GM12878 (cell line): Measurements from ENCODE around the gene FYB1. TPM values are rescaled to one million over a fixed set of nuclear protein-coding genes. Genes with fewer than 3 reads are reported as not detected.

ENCODE experiments used
- ATAC-seq: fragments of 200-7000 bp; cut with Tn5 transposase; 3 replicates; pipeline ENCODE4 v1.9.1; 2020; ENCODE audit warnings: mild to moderate bottlenecking, moderate library complexity
- BruUV-seq: library from RNA; stranded (reverse); fragments of 400-500 nt; replicated peaks from 2 replicates; lab custom pipeline; 2021; lab: Mats Ljungman, UMichigan
- CTCF ChIA-PET: fragments of 300-600 bp; sonication (Branson Sonifier 250); formaldehyde crosslinking; extraction: SDS; loops from one replicate; lab custom pipeline; 2021; ENCODE audit warnings: inconsistent platforms; lab: Yijun Ruan, JAX
- POLR2A ChIA-PET: fragments of 350-600 bp; formaldehyde crosslinking; extraction: SDS; loops from one replicate; lab custom pipeline; 2021; ENCODE audit warnings: inconsistent platforms; lab: Charles Lee
- RAD21 ChIA-PET: fragments of 300-600 bp; sonication (Branson Sonifier 250); formaldehyde crosslinking; loops from one replicate; lab custom pipeline; 2023; ENCODE audit warnings: antibody characterized with exemption; ENCODE audit not compliant: unreplicated experiment; lab: Charles Lee
- SMC1A ChIA-PET: fragments of 300-600 bp; sonication (Branson Sonifier 250); formaldehyde crosslinking; loops from one replicate; lab custom pipeline; 2023; ENCODE audit not compliant: unreplicated experiment, uncharacterized antibody; lab: Charles Lee
- DNase-seq: peaks from one replicate; pipeline ENCODE4 v3.0.0-alpha.2; 2011; ENCODE audit warnings: low read depth, low spot score
- FAIRE-seq: peaks from 3 replicates; lab custom pipeline; 2011; peaks lifted over from hg19 to GRCh38; lab: Jason Lieb, UNC
- H2AFZ ChIP-seq: 2 replicates; pipeline ENCODE4 v1.6.0; 2011; ENCODE audit warnings: low read depth, low read length, control low read depth; ENCODE audit not compliant: control insufficient read depth
- H3K27ac ChIP-seq: 2 replicates; pipeline ENCODE4 v1.5.1; 2011; ENCODE audit warnings: control low read depth; ENCODE audit not compliant: control insufficient read depth, insufficient read depth
- H3K27me3 ChIP-seq, 2 experiments: replicated peaks in 1 of 2; 2 replicates each; pipeline versions ENCODE4 v1.6.0 to v1.6.1; 2011; ENCODE audit warnings: low read length in 1 of 2; ENCODE audit not compliant: control insufficient read depth in 2 of 2, insufficient read depth in 2 of 2
- H3K36me3 ChIP-seq, 2 experiments: 2 replicates each; pipeline ENCODE4 v1.5.1; 2011; ENCODE audit warnings: low read length in 1 of 2; ENCODE audit not compliant: control insufficient read depth in 2 of 2, insufficient read depth in 2 of 2
- H3K4me1 ChIP-seq: 2 replicates; pipeline ENCODE4 v1.6.1; 2011; ENCODE audit warnings: mild to moderate bottlenecking, low read length, moderate library complexity, mixed read lengths; ENCODE audit not compliant: control insufficient read depth, insufficient read depth
- H3K4me2 ChIP-seq: 2 replicates; pipeline ENCODE4 v1.6.0; 2011; ENCODE audit warnings: control low read depth; ENCODE audit not compliant: control insufficient read depth, insufficient read depth
- H3K4me3 ChIP-seq: fragments of 200-600 bp; sonication (generic); 2 replicates; pipeline ENCODE4 v1.5.1; 2016
- H3K79me2 ChIP-seq: 2 replicates; pipeline ENCODE4 v1.6.0; 2011; ENCODE audit warnings: low read length; ENCODE audit not compliant: control insufficient read depth, insufficient read depth
- H3K9ac ChIP-seq: 2 replicates; pipeline ENCODE4 v1.8.0; 2011; ENCODE audit warnings: low read length, control low read depth, mixed read lengths; ENCODE audit not compliant: control insufficient read depth, insufficient read depth
- H3K9me3 ChIP-seq: replicated peaks from 3 replicates; pipeline ENCODE4 v1.5.1; 2011; ENCODE audit warnings: mild to moderate bottlenecking, low read length; ENCODE audit not compliant: control insufficient read depth, insufficient read depth
- H4K20me1 ChIP-seq: 2 replicates; pipeline ENCODE4 v1.6.0; 2011; ENCODE audit not compliant: control insufficient read depth, insufficient read depth
- ATF7 ChIP-seq: fragments of 450-650 bp; IDR thresholded peaks from 2 replicates; pipeline ENCODE4 v1.6.1; 2016; ENCODE audit warnings: low read depth, mild to moderate bottlenecking
- BMI1 ChIP-seq: fragments of 450-650 bp; IDR thresholded peaks from 2 replicates; pipeline ENCODE4 v1.6.1; 2016; ENCODE audit warnings: mild to moderate bottlenecking, moderate library complexity, borderline replicate concordance
- BRCA1 ChIP-seq: IDR thresholded peaks from 2 replicates; pipeline ENCODE4 v1.6.1; 2011; ENCODE audit warnings: low read depth, low read length, improper control_type of control experiment
- CHD2 ChIP-seq: IDR thresholded peaks from 2 replicates; pipeline ENCODE4 v1.6.1; 2011; ENCODE audit warnings: low read depth, low read length, improper control_type of control experiment, borderline replicate concordance
- EED ChIP-seq: sonication (generic); IDR thresholded peaks from 2 replicates; pipeline ENCODE4 v1.6.1; 2016; ENCODE audit warnings: antibody characterized with exemption, low read depth
- EZH2 ChIP-seq: IDR thresholded peaks from 2 replicates; pipeline ENCODE4 v1.6.1; 2012; ENCODE audit warnings: low read depth, mild to moderate bottlenecking, control low read depth, inconsistent platforms, low read length, borderline replicate concordance; ENCODE audit not compliant: control insufficient read depth
- FOXM1 ChIP-seq: IDR thresholded peaks from 2 replicates; pipeline ENCODE4 v1.6.1; 2012; ENCODE audit warnings: low read depth, mild to moderate bottlenecking, inconsistent platforms, low read length, moderate library complexity
- IKZF1 ChIP-seq: fragments of 450-650 bp; conservative IDR thresholded peaks from 2 replicates; pipeline ENCODE4 v1.6.1; 2017; ENCODE audit warnings: antibody characterized with exemption, mild to moderate bottlenecking
- POU2F2 ChIP-seq: IDR thresholded peaks from 3 replicates; pipeline ENCODE4 v1.6.1; 2011; ENCODE audit warnings: low read depth, mild to moderate bottlenecking, low read length, borderline replicate concordance
- SREBF1 ChIP-seq: IDR thresholded peaks from 2 replicates; pipeline ENCODE4 v1.6.1; 2012; ENCODE audit warnings: mild to moderate bottlenecking, low read length
- TBL1XR1 ChIP-seq: IDR thresholded peaks from 2 replicates; pipeline ENCODE4 v1.6.1; 2012; ENCODE audit warnings: low read depth, low read length, improper control_type of control experiment
- ZNF24 ChIP-seq: fragments of 450-650 bp; IDR thresholded peaks from 2 replicates; pipeline ENCODE4 v1.6.1; 2017; ENCODE audit warnings: antibody characterized with exemption, mild to moderate bottlenecking
- WGBS: methylation state at CpG from one replicate; pipeline ENCODE4 v1.1.6; 2016; ENCODE audit warnings: low lambda C conversion rate; ENCODE audit not compliant: insufficient replicate concordance, insufficient coverage; ENCODE audit errors: missing lambda C conversion rate; 5-methylcytosine and 5-hydroxymethylcytosine counted together
- in situ Hi-C: fragments of 300-500 bp; cut with MboI; formaldehyde crosslinking; loops from 9 replicates; pipeline ENCODE4 v1.14.3; 2018; ENCODE audit warnings: mixed read lengths
- intact Hi-C: fragments of 100-400 bp; cut with micrococcal nuclease; formaldehyde crosslinking; loops from one replicate; pipeline ENCODE4 v1.14.2; 2022; ENCODE audit not compliant: unreplicated experiment
- polyA plus RNA-seq, 11 experiments: library from polyadenylated mRNA; depleted of rRNA in 4 of 11; unstranded in 6 of 11; stranded (reverse) in 5 of 11; fragments of >200 nt; fragmentation: Nextera tagmentation in 4 of 11; fragmentation: Illumina TruSeq in 1 of 11; extraction: Ambion mirVana in 4 of 11; extraction: Trizol in 1 of 11; gene quantifications; 1 replicate in 1 of 11; 2 replicates in 10 of 11; pipeline versions ENCODE4 v1.2.1 to v1.2.3, GENCODE V29; 2011 to 2016; ENCODE audit warnings: inconsistent platforms in 2 of 11, missing spikeins in 2 of 11, low read depth in 1 of 11
- total RNA-seq, 4 experiments: library from RNA; depleted of rRNA in 3 of 4; stranded (reverse); fragments of >200 nt in 3 of 4; fragmentation: Illumina TruSeq in 1 of 4; extraction: Trizol in 1 of 4; gene quantifications; 2 replicates each; pipeline versions ENCODE4 v1.2.1 to v1.2.3, GENCODE V29; 2013 to 2021
- TF ChIP-seq, protein P1 (sequence below): fragments of 450-650 bp; IDR thresholded peaks from 2 replicates; pipeline ENCODE4 v1.6.1; 2017; ENCODE audit warnings: mild to moderate bottlenecking
- TF ChIP-seq, protein P2 (sequence below): fragments of 450-650 bp; IDR thresholded peaks from 2 replicates; pipeline ENCODE4 v1.6.1; 2016; ENCODE audit warnings: mild to moderate bottlenecking
- TF ChIP-seq, protein P3 (sequence below): IDR thresholded peaks from 2 replicates; pipeline ENCODE4 v1.6.1; 2012; ENCODE audit warnings: low read length, inconsistent platforms
- TF ChIP-seq, protein P4 (sequence below): IDR thresholded peaks from 2 replicates; pipeline ENCODE4 v1.6.1; 2012; ENCODE audit warnings: mild to moderate bottlenecking, low read depth, low read length

The FYB1 gene
- total and polyA plus RNA-seq, 10 of the 15 experiments (the other 5 are each of a cell fraction or from before 2014, with no cell fraction given): 0.06 to 4.3 (median 0.25) TPM; not detected in 2

DNA sequence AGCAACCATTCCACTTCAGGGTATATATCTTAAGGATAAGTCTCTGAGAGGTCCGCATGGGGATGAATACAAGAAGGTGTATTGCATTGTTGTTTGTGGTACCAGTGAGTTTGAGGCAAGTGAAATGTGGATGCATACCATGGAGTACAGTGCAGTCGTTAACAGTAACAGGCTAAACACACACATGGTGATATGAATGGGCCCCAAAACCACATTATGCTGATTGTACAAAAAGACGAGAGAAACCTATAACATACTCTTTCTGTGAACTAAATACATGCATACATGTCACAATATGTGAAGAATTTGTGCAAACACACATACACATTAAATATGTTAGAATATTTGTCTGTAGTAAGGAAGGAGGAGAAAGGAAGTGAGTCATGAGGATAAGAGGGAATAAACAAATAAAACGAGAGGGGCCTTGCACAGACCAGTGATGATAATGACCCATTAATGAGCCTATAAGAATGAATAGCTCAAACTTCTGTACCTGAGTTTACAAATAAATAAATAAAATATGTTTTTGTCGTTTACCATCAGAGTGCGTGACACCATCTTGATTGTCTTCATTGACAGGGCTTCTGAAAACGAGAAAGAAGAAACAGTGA lies 78.7 kb downstream of the FYB1 start (continued):
- TF ChIP-seq, protein P1, sequence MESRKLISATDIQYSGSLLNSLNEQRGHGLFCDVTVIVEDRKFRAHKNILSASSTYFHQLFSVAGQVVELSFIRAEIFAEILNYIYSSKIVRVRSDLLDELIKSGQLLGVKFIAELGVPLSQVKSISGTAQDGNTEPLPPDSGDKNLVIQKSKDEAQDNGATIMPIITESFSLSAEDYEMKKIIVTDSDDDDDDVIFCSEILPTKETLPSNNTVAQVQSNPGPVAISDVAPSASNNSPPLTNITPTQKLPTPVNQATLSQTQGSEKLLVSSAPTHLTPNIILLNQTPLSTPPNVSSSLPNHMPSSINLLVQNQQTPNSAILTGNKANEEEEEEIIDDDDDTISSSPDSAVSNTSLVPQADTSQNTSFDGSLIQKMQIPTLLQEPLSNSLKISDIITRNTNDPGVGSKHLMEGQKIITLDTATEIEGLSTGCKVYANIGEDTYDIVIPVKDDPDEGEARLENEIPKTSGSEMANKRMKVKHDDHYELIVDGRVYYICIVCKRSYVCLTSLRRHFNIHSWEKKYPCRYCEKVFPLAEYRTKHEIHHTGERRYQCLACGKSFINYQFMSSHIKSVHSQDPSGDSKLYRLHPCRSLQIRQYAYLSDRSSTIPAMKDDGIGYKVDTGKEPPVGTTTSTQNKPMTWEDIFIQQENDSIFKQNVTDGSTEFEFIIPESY: no peak

DNA sequence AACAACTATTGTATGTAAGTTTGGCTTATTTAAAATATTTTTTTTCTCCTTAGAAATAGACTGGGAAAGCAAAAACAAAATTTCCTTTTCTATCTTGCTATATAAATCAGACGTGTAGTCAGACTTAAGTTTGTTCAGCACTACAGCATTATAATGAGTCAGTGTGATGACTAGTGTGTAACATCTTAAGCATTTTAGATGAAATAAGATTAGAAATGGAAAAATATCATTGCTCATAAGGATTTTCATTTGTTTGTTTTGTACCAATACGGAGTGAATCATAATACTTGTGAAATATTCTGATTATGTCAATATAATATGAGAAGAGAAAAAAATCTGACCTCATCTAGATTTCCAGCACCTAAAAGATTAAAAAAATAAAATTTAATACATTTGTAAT lies 80.5 kb downstream of the FYB1 start:
- SMC1A ChIA-PET: no interaction called here
- TF ChIP-seq EED: no peak
- no peak for TF ChIP-seq BMI1
- no peak for TF ChIP-seq SREBF1
- no peak for TF ChIP-seq FOXM1
- no peak for TF ChIP-seq TBL1XR1
- TF ChIP-seq, protein P2, sequence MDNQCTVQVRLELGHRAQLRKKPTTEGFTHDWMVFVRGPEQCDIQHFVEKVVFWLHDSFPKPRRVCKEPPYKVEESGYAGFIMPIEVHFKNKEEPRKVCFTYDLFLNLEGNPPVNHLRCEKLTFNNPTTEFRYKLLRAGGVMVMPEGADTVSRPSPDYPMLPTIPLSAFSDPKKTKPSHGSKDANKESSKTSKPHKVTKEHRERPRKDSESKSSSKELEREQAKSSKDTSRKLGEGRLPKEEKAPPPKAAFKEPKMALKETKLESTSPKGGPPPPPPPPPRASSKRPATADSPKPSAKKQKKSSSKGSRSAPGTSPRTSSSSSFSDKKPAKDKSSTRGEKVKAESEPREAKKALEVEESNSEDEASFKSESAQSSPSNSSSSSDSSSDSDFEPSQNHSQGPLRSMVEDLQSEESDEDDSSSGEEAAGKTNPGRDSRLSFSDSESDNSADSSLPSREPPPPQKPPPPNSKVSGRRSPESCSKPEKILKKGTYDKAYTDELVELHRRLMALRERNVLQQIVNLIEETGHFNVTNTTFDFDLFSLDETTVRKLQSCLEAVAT: no peak
- no peak for TF ChIP-seq ZNF24
- TF ChIP-seq, protein P3, sequence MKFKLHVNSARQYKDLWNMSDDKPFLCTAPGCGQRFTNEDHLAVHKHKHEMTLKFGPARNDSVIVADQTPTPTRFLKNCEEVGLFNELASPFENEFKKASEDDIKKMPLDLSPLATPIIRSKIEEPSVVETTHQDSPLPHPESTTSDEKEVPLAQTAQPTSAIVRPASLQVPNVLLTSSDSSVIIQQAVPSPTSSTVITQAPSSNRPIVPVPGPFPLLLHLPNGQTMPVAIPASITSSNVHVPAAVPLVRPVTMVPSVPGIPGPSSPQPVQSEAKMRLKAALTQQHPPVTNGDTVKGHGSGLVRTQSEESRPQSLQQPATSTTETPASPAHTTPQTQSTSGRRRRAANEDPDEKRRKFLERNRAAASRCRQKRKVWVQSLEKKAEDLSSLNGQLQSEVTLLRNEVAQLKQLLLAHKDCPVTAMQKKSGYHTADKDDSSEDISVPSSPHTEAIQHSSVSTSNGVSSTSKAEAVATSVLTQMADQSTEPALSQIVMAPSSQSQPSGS: no peak
- TF ChIP-seq EZH2: no peak
- TF ChIP-seq CHD2: no peak
- TF ChIP-seq, protein P4, sequence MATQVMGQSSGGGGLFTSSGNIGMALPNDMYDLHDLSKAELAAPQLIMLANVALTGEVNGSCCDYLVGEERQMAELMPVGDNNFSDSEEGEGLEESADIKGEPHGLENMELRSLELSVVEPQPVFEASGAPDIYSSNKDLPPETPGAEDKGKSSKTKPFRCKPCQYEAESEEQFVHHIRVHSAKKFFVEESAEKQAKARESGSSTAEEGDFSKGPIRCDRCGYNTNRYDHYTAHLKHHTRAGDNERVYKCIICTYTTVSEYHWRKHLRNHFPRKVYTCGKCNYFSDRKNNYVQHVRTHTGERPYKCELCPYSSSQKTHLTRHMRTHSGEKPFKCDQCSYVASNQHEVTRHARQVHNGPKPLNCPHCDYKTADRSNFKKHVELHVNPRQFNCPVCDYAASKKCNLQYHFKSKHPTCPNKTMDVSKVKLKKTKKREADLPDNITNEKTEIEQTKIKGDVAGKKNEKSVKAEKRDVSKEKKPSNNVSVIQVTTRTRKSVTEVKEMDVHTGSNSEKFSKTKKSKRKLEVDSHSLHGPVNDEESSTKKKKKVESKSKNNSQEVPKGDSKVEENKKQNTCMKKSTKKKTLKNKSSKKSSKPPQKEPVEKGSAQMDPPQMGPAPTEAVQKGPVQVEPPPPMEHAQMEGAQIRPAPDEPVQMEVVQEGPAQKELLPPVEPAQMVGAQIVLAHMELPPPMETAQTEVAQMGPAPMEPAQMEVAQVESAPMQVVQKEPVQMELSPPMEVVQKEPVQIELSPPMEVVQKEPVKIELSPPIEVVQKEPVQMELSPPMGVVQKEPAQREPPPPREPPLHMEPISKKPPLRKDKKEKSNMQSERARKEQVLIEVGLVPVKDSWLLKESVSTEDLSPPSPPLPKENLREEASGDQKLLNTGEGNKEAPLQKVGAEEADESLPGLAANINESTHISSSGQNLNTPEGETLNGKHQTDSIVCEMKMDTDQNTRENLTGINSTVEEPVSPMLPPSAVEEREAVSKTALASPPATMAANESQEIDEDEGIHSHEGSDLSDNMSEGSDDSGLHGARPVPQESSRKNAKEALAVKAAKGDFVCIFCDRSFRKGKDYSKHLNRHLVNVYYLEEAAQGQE: no peak
- no peak for TF ChIP-seq BRCA1
- no peak for TF ChIP-seq POU2F2
- TF ChIP-seq IKZF1: no peak
- TF ChIP-seq ATF7: no peak

More for the DNA sequence above, 80.5 kb downstream of the FYB1 start:
- H3K4me1 ChIP-seq: no peaks in the 10 kb centered on the region
- H4K20me1 ChIP-seq: no peaks in the 10 kb centered on the region
- H3K27me3 ChIP-seq: no peaks in the 10 kb centered on the region
- in situ Hi-C loops: no loop called here
- H3K4me2 ChIP-seq: no peak overlapping the region
- RAD21 ChIA-PET: no interaction called here
- H3K79me2 ChIP-seq: no peaks in the 10 kb centered on the region
- H3K9ac ChIP-seq: no peak overlapping the region
- no peaks in the 10 kb centered on the region for H3K36me3 ChIP-seq
- no peaks in the 10 kb centered on the region for H3K9me3 ChIP-seq
- H2AFZ ChIP-seq: no peak overlapping the region
- intact Hi-C loops: no loop called here
- H3K27ac ChIP-seq: no peak overlapping the region
- no TSS peak for BruUV-seq
- CTCF ChIA-PET: no interaction called here
- DNase-seq: no peak
- POLR2A ChIA-PET: no interaction called here
- no peak for FAIRE-seq
- ATAC-seq: no peak
- no peak overlapping the region for H3K4me3 ChIP-seq
- WGBS: 13% methylated on average over 2 of the region's 2 CpGs
